Measurements from ENCODE around the gene C2CD2. TPM values are rescaled to one million over a fixed set of nuclear protein-coding genes. Genes with fewer than 3 reads are reported as not detected.

Gene C2CD2
- polyA plus RNA-seq, 1 donor (not counting 4 experiments of a cell fraction or from before 2014, with no cell fraction given): 39.9 TPM

- FAIRE-seq: no peak
- TF ChIP-seq, protein P1, sequence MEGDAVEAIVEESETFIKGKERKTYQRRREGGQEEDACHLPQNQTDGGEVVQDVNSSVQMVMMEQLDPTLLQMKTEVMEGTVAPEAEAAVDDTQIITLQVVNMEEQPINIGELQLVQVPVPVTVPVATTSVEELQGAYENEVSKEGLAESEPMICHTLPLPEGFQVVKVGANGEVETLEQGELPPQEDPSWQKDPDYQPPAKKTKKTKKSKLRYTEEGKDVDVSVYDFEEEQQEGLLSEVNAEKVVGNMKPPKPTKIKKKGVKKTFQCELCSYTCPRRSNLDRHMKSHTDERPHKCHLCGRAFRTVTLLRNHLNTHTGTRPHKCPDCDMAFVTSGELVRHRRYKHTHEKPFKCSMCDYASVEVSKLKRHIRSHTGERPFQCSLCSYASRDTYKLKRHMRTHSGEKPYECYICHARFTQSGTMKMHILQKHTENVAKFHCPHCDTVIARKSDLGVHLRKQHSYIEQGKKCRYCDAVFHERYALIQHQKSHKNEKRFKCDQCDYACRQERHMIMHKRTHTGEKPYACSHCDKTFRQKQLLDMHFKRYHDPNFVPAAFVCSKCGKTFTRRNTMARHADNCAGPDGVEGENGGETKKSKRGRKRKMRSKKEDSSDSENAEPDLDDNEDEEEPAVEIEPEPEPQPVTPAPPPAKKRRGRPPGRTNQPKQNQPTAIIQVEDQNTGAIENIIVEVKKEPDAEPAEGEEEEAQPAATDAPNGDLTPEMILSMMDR (optimal IDR thresholded peaks at IDR 0.05 in 1 of 3, IDR thresholded peaks at IDR 0.05 in 1 of 3, conservative IDR thresholded peaks at IDR 0.05 in 1 of 3; ENCODE audit: extremely low read depth in 1 of 3, insufficient read depth in 2 of 3, low read length in 3 of 3): no peak
- TF ChIP-seq EZH2 (IDR thresholded peaks at IDR 0.05; ENCODE audit: low read length): no peak
- dilution Hi-C loops (cut with MboI; ENCODE audit: extremely low pct_ligation_motif_present, low sequenced_read_pairs): no loop called here
Observed at GRCh38 chr21:41851090-41851790, 102.6 kb downstream of the C2CD2 start.

GRCh38 chr21:41850085-41850484 is 103.7 kb downstream of the C2CD2 start:
- H3K27me3 ChIP-seq (ENCODE audit: control insufficient read depth, extremely low read depth, insufficient read depth, low read length): no peaks in the 10 kb centered on the region
- H3K27ac ChIP-seq (ENCODE audit: control insufficient read depth, insufficient read depth, low read length): no peak overlapping the region
- H3K9ac ChIP-seq (ENCODE audit: control insufficient read depth, extremely low read depth, insufficient read depth, low read length): no peak overlapping the region
- DNase-seq (ENCODE audit: low read depth, low spot score): no peak
- no peak for FAIRE-seq
- no peak overlapping the region for H3K4me3 ChIP-seq (ENCODE audit: control insufficient read depth in 2 of 3, extremely low read depth in 1 of 3, insufficient read depth in 2 of 3, low read depth in 1 of 3, low read length in 3 of 3)
- no peak overlapping the region for H2AFZ ChIP-seq (ENCODE audit: control insufficient read depth, low read length)
- H3K9me1 ChIP-seq (ENCODE audit: control insufficient read depth, extremely low read depth, insufficient read depth, low read length): no peaks in the 10 kb centered on the region
- no peaks in the 10 kb centered on the region for H3K9me3 ChIP-seq (ENCODE audit: control insufficient read depth, low read depth, low read length)
- no peak overlapping the region for H3K4me2 ChIP-seq (ENCODE audit: control insufficient read depth, extremely low read depth, insufficient read depth, low read depth, low read length)
- no peak for TF ChIP-seq EZH2 (IDR thresholded peaks at IDR 0.05; ENCODE audit: low read length)
- TF ChIP-seq, protein P1 (optimal IDR thresholded peaks at IDR 0.05 in 1 of 3, IDR thresholded peaks at IDR 0.05 in 1 of 3, conservative IDR thresholded peaks at IDR 0.05 in 1 of 3; ENCODE audit: extremely low read depth in 1 of 3, insufficient read depth in 2 of 3, low read length in 3 of 3): no peak
- dilution Hi-C loops (cut with MboI; ENCODE audit: extremely low pct_ligation_motif_present, low sequenced_read_pairs): no loop called here
- H3K79me2 ChIP-seq (ENCODE audit: control insufficient read depth, insufficient read depth, low read length): no peaks in the 10 kb centered on the region
- H3K4me1 ChIP-seq (ENCODE audit: control insufficient read depth, extremely low read depth, insufficient read depth, low read length): no peaks in the 10 kb centered on the region
- no peaks in the 10 kb centered on the region for H4K20me1 ChIP-seq (ENCODE audit: control insufficient read depth, extremely low read depth, insufficient read depth, low read length)
- peaks cover 14 to 18% of the 10 kb centered on the region in 2 experiments for H3K36me3 ChIP-seq (ENCODE audit: control insufficient read depth in 2 of 2, extremely low read depth in 1 of 2, insufficient read depth in 2 of 2, low read length in 2 of 2)

More at GRCh38 chr21:41851090-41851790, 102.6 kb downstream of the C2CD2 start:
- no peak overlapping the region for H3K27ac ChIP-seq (ENCODE audit: control insufficient read depth, insufficient read depth, low read length)
- DNase-seq (ENCODE audit: low read depth, low spot score): no peak
- no peaks in the 10 kb centered on the region for H4K20me1 ChIP-seq (ENCODE audit: control insufficient read depth, extremely low read depth, insufficient read depth, low read length)
- H2AFZ ChIP-seq (ENCODE audit: control insufficient read depth, low read length): no peak overlapping the region
- H3K4me3 ChIP-seq (ENCODE audit: control insufficient read depth in 2 of 3, extremely low read depth in 1 of 3, insufficient read depth in 2 of 3, low read depth in 1 of 3, low read length in 3 of 3): no peak overlapping the region
- H3K4me2 ChIP-seq (ENCODE audit: control insufficient read depth, extremely low read depth, insufficient read depth, low read depth, low read length): no peak overlapping the region
- no peaks in the 10 kb centered on the region for H3K79me2 ChIP-seq (ENCODE audit: control insufficient read depth, insufficient read depth, low read length)
- H3K9me1 ChIP-seq (ENCODE audit: control insufficient read depth, extremely low read depth, insufficient read depth, low read length): no peaks in the 10 kb centered on the region
- no peaks in the 10 kb centered on the region for H3K4me1 ChIP-seq (ENCODE audit: control insufficient read depth, extremely low read depth, insufficient read depth, low read length)
- H3K9me3 ChIP-seq (ENCODE audit: control insufficient read depth, low read depth, low read length): no peaks in the 10 kb centered on the region
- no peak overlapping the region for H3K9ac ChIP-seq (ENCODE audit: control insufficient read depth, extremely low read depth, insufficient read depth, low read length)
- peaks cover 15 to 21% of the 10 kb centered on the region in 2 experiments for H3K36me3 ChIP-seq (ENCODE audit: control insufficient read depth in 2 of 2, extremely low read depth in 1 of 2, insufficient read depth in 2 of 2, low read length in 2 of 2)
- no peaks in the 10 kb centered on the region for H3K27me3 ChIP-seq (ENCODE audit: control insufficient read depth, extremely low read depth, insufficient read depth, low read length)
